HK-2 (cell line): Measurements from ENCODE around the gene STK25.

Source experiments
- DNase-seq: peaks from one replicate; pipeline ENCODE4 v3.0.0-alpha.2; 2018; ENCODE audit not compliant: unreplicated experiment

The STK25 gene

DNA sequence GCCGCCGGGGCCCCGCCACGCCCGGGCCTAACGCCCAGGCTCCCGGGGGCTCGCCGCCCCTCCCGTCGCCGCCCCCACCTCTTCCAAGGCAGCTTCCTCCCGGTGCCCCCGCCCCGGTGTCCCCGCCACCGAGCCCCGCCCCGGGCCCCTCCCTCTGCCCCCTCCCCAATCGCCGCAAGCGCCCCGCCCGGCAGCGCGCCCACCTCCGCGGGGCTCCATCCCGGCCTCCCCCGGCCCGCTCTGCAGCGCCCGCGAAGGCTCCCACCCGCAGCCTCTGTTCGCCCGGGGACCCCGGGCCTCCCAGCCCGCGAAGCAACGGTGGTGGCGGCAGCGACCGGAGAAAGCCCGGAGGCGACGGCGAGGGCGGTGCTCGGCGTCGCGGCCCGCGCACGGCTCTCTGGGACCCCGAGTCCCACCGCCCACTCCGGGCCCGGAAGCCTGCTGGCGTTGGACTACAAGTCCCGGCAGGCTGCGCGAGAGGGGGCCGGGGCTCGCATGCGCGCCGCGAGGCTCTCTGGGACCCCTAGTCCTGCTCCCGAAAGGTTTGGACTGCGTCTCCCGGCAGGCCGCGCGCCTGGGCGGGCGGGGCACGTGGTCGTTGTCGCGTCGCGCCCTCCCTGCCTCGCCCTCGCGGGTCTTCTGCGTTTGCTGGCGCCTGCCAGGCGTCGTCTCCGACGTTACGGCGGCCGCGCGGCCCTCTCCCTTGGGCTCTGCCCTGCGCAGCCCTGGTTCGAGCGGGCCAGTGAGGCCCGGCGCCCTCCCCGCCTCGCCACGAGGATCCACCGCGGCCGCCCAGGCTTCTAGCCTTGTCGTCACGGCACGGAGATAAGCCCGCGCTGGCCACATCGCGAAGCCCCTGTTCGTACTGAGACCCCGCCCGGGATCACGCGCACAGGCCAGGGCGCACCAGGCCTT lies at the start of gene STK25:
STK25 (minus strand) TSS at position 345 of the 915 bp plus-strand sequence. CDS start 549 bp downstream, outside the sequence.
- peak; percentile 98 for DNase-seq

GRCh38 chr2:241556746-241557145 lies 48.4 kb upstream of the STK25 start:
- no peak for DNase-seq

- DNase-seq, result no peak
Observed at GRCh38 chr2:241555711-241556110, 47.3 kb upstream of the STK25 start.

DNA sequence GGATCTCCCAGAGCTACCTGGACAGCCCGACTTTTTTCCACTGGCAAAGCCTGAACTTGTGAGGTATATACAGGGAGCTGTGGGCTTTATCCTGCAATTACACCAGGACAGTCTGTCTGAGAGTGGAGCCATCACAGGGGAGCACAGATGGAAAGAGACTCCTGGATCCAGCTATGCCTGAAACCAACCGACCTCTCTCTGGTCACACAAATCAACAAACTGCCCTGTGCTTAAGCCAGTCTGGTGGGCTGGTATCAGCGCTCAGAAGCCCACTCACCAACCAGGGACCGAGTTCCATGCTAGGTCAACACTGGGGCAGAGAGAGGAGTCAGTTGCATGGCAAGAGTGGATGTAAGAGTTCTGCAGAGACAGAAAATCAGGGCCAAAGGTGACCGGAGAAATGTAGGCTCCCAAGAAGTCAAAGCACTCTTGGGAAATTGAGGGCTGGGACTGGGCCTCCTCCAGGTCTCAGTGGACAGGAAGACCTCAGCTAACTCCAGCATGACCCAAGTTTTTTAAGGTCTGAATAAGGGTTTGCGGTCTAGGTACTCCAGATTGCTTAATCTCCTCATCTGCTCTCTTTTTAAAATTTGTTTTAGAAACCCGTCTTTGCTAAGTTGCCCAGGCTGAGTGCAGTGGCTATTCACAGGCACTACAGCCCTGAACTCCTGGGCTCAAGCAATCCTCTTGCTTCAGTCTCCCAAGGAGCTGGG lies 46.4 kb upstream of the STK25 start:
- DNase-seq, result no peak

DNA sequence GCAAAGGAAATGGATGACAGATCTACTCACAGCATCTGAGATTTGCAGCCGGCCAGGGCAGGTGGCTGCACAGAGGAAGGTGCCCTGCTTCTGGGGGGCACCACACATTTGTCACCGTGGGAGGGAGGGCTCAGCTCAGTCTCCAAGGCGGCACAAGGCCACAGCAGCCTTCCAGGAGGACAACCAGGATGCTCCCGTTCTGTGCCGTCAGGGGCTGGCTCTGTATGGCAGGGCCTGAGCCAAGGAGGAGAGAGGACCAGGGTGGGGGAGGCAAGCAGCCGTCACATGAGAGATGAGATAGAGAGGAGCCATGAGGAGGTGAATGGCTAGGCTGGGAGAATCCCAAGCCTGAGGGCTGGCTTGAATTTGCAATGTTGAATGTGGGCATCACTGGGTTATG lies 45.6 kb upstream of the STK25 start:
- DNase-seq, result no peak

DNA sequence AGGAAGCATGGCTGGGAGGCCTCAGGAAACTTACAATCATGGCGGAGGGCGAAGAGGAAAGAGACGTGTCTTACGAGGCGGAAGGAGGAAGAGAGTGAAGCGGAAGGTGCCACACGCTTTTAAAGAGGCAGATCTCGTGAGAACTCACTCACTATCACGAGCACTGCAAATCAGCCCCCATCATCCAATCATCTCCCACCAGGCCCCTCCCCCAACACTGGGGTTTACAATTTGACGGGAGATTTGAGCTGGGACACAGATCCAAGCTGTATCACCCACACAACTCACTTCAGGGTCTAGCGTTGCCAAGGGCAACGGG lies 45.1 kb upstream of the STK25 start:
- DNase-seq, result no peak

DNA sequence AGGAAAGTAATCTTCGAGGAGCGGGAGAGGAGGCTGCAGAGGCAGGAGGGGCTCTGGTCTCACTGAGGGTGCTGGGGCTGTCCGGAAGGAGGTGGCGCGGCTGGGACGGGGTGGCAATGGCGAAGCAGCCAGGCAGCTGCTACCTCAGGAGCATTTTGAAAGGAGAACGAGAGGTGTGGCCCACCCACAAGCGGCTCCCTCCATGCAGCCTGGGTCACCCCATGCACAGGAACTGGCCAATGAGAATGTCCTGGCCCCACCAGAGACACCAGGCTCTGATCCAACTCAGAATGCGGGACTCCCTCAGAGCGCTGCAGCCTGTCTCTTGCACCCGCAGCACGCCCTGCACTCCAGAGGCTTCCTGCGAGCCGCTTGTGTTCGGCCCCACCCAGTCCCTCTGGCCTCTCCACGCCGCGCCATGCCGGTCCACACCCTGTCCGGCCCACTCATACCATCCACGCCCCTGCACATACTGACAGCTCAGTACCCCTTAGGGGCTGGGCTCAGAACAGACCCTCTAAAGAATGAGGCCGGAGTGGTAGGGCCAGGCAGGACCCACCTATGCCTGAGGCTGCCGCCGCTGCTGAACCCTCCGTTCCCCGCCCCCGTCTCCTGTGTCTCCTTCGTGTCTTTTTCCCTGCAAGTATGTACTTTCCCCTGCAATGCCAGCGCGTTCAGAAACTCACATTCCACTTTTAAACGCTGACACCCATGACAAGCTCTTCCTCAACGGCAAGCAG lies 43.8 kb upstream of the STK25 start:
- no peak for DNase-seq

DNA sequence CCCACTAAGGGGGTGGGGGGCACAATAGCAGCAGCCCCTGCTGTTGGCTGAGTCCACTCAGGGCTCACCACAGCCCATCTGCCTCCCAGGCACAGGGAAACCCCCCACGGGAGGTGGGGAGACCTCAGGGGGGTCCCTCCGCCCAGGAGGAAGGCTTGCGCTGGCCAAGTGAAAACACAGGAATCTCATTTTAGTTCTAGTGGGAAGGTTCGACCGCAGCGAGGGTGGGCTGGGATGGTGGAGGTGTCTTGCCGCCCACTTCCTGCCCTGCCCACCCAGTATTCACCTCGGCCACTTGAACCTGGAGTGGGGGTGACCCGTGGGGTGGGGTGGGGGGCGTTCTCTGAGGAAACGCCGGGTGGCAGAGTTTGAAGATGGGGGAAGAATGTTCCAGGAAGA lies 43.2 kb upstream of the STK25 start:
- DNase-seq, result no peak

- DNase-seq, result no peak
Observed at GRCh38 chr2:241550616-241551580, 42.5 kb upstream of the STK25 start.

DNA sequence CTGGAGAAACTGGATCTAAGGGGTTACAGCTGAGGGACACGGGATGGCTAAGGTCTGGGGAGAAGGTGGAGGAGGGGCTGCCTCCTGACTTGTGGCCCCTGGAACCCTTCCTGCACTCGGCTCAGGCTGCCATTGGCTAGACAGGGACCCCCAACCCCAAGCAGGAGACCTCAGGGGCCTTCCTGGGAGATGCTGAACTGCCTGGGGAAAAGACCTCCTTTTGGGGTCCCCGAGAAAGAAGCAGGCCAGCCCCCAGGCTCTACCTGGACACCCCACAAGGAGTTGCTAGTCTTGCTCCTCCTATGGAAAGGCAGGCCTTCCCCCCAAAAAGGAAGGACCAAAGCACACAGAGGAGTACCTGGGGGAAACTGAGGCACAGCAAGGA lies 40.1 kb upstream of the STK25 start:
- no peak for DNase-seq

GRCh38 chr2:241547781-241548450 lies 39.5 kb upstream of the STK25 start:
- DNase-seq, result no peak

DNA sequence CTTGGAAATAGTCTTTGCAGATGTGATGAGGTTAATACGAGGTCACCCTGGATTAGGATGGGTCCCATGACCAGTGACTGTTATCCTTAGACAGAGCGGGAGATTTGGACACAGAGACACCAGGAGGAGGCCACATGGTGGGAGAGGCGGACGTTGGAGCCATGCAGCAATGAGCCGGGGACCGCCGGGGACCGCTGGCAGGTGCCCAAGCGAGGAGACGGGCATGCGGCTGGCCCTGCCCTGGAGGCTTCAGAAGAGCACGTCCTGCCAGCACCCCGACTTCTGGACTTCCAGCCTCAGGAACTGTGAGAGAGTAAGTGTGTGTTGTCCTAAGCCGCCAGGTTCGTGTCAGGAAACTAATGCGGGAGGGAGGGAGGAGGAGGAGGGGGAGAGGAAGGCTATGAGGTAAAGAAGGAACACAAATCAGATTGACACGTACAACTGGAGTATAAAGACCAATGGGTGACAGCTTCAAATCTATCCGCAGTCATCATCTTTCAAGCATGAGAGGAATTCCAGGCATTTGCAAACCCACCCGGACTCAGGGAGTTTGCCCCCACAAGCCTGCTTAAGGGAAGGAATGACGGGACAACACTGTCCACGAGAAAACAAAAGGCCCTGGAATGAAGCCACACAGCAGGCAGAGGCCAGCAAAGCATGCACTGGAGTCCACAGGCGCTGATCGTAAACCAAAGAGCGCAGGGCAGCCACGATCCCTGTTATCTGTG lies 38.6 kb upstream of the STK25 start:
- DNase-seq, result peak; percentile 90

DNA sequence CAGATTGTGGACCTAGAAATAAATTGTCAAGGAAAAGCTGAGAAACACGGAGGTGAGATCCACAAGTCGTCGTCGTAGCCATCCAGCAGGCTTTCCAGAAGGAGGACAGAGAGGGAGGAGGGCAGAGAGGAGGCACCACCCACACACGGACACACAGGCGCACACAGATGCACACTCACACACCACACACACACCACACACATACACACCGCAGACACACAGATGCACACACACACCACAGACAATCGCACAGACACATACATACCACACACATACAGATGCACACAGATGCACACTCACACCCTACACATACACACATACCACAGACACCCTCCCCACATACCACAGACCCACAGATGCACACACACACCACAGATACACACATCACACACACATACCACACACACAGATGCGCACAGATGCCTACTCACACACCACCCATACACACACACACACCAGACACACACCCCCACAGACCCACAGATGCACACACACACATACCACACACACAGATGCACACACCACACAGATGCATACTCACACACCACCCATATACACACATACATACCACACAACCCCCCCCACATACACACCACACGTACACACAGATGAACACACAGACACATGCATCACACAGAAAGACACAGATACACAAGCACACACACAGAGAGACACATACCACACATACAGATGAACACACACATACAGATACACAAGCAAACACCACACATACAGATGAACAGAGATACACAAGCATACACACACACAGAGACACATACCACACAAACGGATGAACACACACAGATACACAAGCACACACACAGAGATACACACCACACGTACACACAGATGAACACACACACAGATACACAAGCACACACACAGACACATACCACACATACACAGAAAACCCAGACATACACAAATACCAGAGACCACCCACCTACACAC lies 37.4 kb upstream of the STK25 start:
- no peak for DNase-seq

- DNase-seq, result no peak
Observed at GRCh38 chr2:241545106-241545505, 36.7 kb upstream of the STK25 start.

- no peak for DNase-seq
Observed at GRCh38 chr2:241542278-241542605, 33.9 kb upstream of the STK25 start.

GRCh38 chr2:241541564-241542277 lies 33.3 kb upstream of the STK25 start:
- no peak for DNase-seq

- no peak for DNase-seq
Observed at GRCh38 chr2:241540771-241541561, 32.6 kb upstream of the STK25 start.

DNA sequence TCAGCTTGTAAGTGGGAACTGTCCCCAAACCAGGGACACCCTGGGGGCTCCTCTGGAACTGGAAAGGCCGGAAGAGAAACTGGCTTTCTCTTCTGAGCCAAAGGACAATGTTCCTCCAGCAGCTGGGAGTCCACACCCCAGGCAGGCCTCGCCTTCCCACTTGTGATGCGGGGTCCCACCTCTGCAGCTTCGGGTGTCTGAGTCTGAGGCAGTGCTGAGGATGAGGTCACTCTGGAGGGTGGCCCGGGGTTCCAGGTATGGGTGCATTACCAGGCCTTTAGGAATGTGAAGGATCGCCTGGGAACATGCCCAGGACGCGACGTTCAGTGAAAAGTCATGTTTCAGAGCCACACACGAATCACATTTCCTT lies 32.0 kb upstream of the STK25 start:
- peak; percentile 75 for DNase-seq
